Lower lobe of right lung (tissue), 2 donors: ENCODE results near the gene TTC28. TPM values are rescaled to one million over a fixed set of nuclear protein-coding genes. Genes with fewer than 3 reads are reported as not detected.
A peak's percentile ranks its signal among the peaks of the same experiment; 100 is the strongest.

Source experiments
- ATAC-seq, 2 donors: fragments of 200-7000 bp; cut with Tn5 transposase; one replicate each; pipeline ENCODE4 v1.9.1; 2020 to 2022; ENCODE audit warnings: mild to moderate bottlenecking in 2 of 2, moderate library complexity in 2 of 2
- DNase-seq: peaks from one replicate; pipeline ENCODE4 v3.0.0-alpha.2; 2020
- H3K27ac ChIP-seq: fragments of 200-600 bp; one replicate; pipeline ENCODE4 v1.8.0; 2022
- H3K27me3 ChIP-seq: fragments of 200-600 bp; one replicate; pipeline ENCODE4 v1.8.0; 2022; ENCODE audit warnings: low read depth
- H3K36me3 ChIP-seq: fragments of 200-600 bp; one replicate; pipeline ENCODE4 v1.8.0; 2022; ENCODE audit warnings: mild to moderate bottlenecking
- H3K4me1 ChIP-seq: fragments of 200-600 bp; one replicate; pipeline ENCODE4 v1.8.0; 2022
- H3K4me3 ChIP-seq: fragments of 200-600 bp; one replicate; pipeline ENCODE4 v1.8.0; 2022; ENCODE audit warnings: mild to moderate bottlenecking
- H3K9me3 ChIP-seq: fragments of 200-600 bp; one replicate; pipeline ENCODE4 v1.8.0; 2022
- CTCF ChIP-seq: fragments of 200-600 bp; IDR thresholded peaks from one replicate; pipeline ENCODE4 v1.8.0; 2022; ENCODE audit warnings: antibody characterized with exemption, mild to moderate bottlenecking
- intact Hi-C: fragments of 100-400 bp; cut with DNase I; formaldehyde crosslinking; loops from one replicate; pipeline ENCODE4 v1.11.0; 2022
- total RNA-seq: library from RNA; stranded (reverse); fragmentation: NEBNext Ultra II Directional; extraction: Animal tissue kit (Norgen Biotek cat#: 25700); gene quantifications from one replicate; pipeline ENCODE4 v1.2.1, GENCODE V29; 2021
- donor health status: DM: no; HTN: yes; CAD: no; lungs with severe emphysema.

The TTC28 gene
- total RNA-seq, 1 donor from 2014 or later: 39.6 TPM

GRCh38 chr22:28147401-28147800, 532.2 kb downstream of the TTC28 start:
- ATAC-seq (no peak), DNase-seq (no peak)
- TF ChIP-seq CTCF: no peak
- Histone ChIP-seq H3K9me3 (no peaks in the 10 kb centered on the region), H3K27ac (no peak overlapping the region), H3K27me3 (no peaks in the 10 kb centered on the region), H3K36me3 (no peaks in the 10 kb centered on the region), H3K4me3 (no peak overlapping the region), H3K4me1 (peaks cover 12% of the 10 kb centered on the region)
- intact Hi-C loops: no loop called here

- ATAC-seq (no peak), DNase-seq (no peak)
- intact Hi-C loops: no loop called here
- Histone ChIP-seq H3K9me3 (no peaks in the 10 kb centered on the region), H3K4me1 (peaks cover 17% of the 10 kb centered on the region), H3K36me3 (no peaks in the 10 kb centered on the region), H3K27ac (no peak overlapping the region), H3K27me3 (no peaks in the 10 kb centered on the region), H3K4me3 (no peak overlapping the region)
- no peak for TF ChIP-seq CTCF
These were observed 533.0 kb downstream of the TTC28 start for GRCh38 chr22:28146401-28147314.

- no peak for DNase-seq
- Histone ChIP-seq H3K36me3 (no peaks in the 10 kb centered on the region), H3K27me3 (no peaks in the 10 kb centered on the region), H3K27ac (no peak overlapping the region), H3K4me3 (no peak overlapping the region), H3K4me1 (peaks cover 36% of the 10 kb centered on the region), H3K9me3 (no peaks in the 10 kb centered on the region)
- ATAC-seq: no peak
- no peak for TF ChIP-seq CTCF
- intact Hi-C loops: no loop called here
These were observed 535.5 kb downstream of the TTC28 start for GRCh38 chr22:28143961-28144745.

GRCh38 chr22:28143241-28143865, 536.3 kb downstream of the TTC28 start:
- DNase-seq (no peak), ATAC-seq (no peak)
- H3K27ac ChIP-seq: peak overlapping the region; percentile 4
- intact Hi-C loops: no loop called here
- no peak for TF ChIP-seq CTCF
- no peaks in the 10 kb centered on the region for H3K36me3 ChIP-seq
- peaks cover 36% of the 10 kb centered on the region for H3K4me1 ChIP-seq
- no peak overlapping the region for H3K4me3 ChIP-seq
- H3K27me3 ChIP-seq: no peaks in the 10 kb centered on the region
- H3K9me3 ChIP-seq: no peaks in the 10 kb centered on the region

- Histone ChIP-seq H3K4me1 (peaks cover 36% of the 10 kb centered on the region), H3K27me3 (no peaks in the 10 kb centered on the region), H3K36me3 (no peaks in the 10 kb centered on the region), H3K4me3 (no peak overlapping the region), H3K27ac (peak overlapping the region; percentile 4), H3K9me3 (no peaks in the 10 kb centered on the region)
- intact Hi-C loops: no loop called here
- TF ChIP-seq CTCF: no peak
- ATAC-seq (peak in 1 of 2 donors; percentile 17), DNase-seq (no peak)
These were observed 537.2 kb downstream of the TTC28 start for GRCh38 chr22:28142361-28142961.
